GM20000 (cell line): ENCODE data around the gene CELF1.

Experiments
- DNase-seq: peaks from one replicate; pipeline ENCODE4 v3.0.0; 2012; ENCODE audit warnings: low spot score
- TF ChIP-seq, protein P1 (sequence below): IDR thresholded peaks from 2 replicates; pipeline ENCODE4 v1.5.1; 2012; ENCODE audit warnings: mild to moderate bottlenecking, control low read depth; ENCODE audit errors: extremely low read depth, missing control alignments

CELF1 gene

GRCh38 chr11:47437746-47438418 lies 115.0 kb downstream of the CELF1 start:
- TF ChIP-seq, protein P1, sequence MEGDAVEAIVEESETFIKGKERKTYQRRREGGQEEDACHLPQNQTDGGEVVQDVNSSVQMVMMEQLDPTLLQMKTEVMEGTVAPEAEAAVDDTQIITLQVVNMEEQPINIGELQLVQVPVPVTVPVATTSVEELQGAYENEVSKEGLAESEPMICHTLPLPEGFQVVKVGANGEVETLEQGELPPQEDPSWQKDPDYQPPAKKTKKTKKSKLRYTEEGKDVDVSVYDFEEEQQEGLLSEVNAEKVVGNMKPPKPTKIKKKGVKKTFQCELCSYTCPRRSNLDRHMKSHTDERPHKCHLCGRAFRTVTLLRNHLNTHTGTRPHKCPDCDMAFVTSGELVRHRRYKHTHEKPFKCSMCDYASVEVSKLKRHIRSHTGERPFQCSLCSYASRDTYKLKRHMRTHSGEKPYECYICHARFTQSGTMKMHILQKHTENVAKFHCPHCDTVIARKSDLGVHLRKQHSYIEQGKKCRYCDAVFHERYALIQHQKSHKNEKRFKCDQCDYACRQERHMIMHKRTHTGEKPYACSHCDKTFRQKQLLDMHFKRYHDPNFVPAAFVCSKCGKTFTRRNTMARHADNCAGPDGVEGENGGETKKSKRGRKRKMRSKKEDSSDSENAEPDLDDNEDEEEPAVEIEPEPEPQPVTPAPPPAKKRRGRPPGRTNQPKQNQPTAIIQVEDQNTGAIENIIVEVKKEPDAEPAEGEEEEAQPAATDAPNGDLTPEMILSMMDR: no peak
- no peak for DNase-seq

GRCh38 chr11:47437218-47437745 lies 115.7 kb downstream of the CELF1 start:
- no peak for DNase-seq
- TF ChIP-seq, protein P1: no peak

DNA sequence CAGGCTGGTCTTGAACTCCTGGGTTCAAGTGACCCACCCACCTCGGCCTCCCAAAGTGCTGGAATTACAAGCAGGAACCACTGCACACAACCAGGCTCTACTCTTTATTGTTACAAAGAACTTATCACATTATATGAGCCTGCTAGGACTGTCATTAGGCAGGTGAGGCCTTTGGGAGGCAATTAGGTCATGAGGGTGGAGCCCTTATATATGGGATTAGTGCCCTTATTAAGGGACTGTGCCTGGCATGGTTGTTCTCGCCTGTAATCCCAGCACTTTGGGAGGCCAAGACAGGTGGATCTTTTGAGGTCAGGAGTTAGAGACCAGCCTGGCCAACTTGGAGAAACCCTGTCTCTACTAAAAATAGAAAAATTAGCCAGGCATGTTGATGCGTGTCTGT lies 116.2 kb downstream of the CELF1 start:
- no peak for DNase-seq
- TF ChIP-seq, protein P1: no peak

DNA sequence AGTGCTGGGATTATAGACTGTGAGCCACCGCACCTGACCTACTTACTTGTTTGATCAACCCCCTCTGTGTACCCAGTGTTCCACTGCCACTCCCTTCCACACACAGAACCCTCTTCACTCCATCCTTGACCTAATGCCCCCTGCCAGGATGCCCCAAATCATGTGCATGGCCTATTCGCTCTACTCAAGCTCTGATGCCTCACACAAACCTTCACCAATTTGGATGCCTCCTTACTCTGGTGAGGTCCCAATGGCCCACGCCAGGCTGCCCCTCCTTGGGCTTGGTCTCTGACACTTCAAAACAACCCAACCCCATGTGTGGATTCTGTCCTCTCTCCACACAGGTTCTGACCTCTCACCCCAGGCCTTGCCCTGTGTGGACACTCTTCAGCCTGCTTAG lies 117.2 kb downstream of the CELF1 start:
- TF ChIP-seq, protein P1: no peak

GRCh38 chr11:47434011-47434786 lies 118.7 kb downstream of the CELF1 start:
- TF ChIP-seq, protein P1: no peak
- no peak for DNase-seq

More for the DNA sequence above, 117.2 kb downstream of the CELF1 start:
- no peak for DNase-seq

GRCh38 chr11:47433157-47433556 lies 119.8 kb downstream of the CELF1 start:
- DNase-seq: no peak

More at GRCh38 chr11:47433157-47433556, 119.8 kb downstream of the CELF1 start:
- TF ChIP-seq, protein P1: no peak
